ENCODE data around the gene COQ8B.

- TF ChIP-seq CTCF (IDR thresholded peaks at IDR 0.05) (no peak), POLR2AphosphoS5 (IDR thresholded peaks at IDR 0.05) (no peak)
Observed at GRCh38 chr19:40758491-40758890, 41.8 kb upstream of the COQ8B start.

All from suprapubic skin (tissue), 3 donors.